CD4-positive, alpha-beta memory T cell (primary cell): ENCODE data around the gene UBE2I. TPM values are rescaled to one million over a fixed set of nuclear protein-coding genes. Genes with fewer than 3 reads are reported as not detected.
"Not testable (repeated sequence)": the region's sequence is repeated elsewhere in the genome, so short reads cannot be mapped to it uniquely, and the experiment has no call there.

Experiments used
- CTCF ChIA-PET: fragments of 350-600 bp; sonication (Branson Sonifier 250); formaldehyde crosslinking; loops from one replicate; lab custom pipeline; 2021; ENCODE audit warnings: inconsistent platforms; ENCODE audit not compliant: partially characterized antibody; lab: Charles Lee
- POLR2A ChIA-PET: fragments of 350-600 bp; sonication (Branson Sonifier 250); formaldehyde crosslinking; loops from one replicate; lab custom pipeline; 2021; ENCODE audit not compliant: partially characterized antibody; lab: Charles Lee
- DNase-seq, 5 donors: peaks; one replicate each; pipeline versions ENCODE4 v3.0.0 to v3.0.0-alpha.2; 2020 to 2022; ENCODE audit warnings: mixed read lengths in 1 of 5
- H3K27ac ChIP-seq: one replicate; pipeline ENCODE4 v1.7.0; 2013; ENCODE audit warnings: low read depth, low read length
- H3K27me3 ChIP-seq: 2 replicates; pipeline ENCODE4 v1.7.0; 2013; ENCODE audit warnings: mild to moderate bottlenecking, low read length, moderate library complexity; ENCODE audit not compliant: insufficient read depth
- H3K36me3 ChIP-seq: 2 replicates; pipeline ENCODE4 v1.7.0; 2013; ENCODE audit warnings: mild to moderate bottlenecking, low read length, moderate library complexity; ENCODE audit not compliant: insufficient read depth
- H3K4me1 ChIP-seq: 2 replicates; pipeline ENCODE4 v1.7.0; 2013; ENCODE audit warnings: mild to moderate bottlenecking, low read length, moderate library complexity; ENCODE audit not compliant: insufficient read depth
- H3K4me3 ChIP-seq, 2 donors: one replicate each; pipeline ENCODE4 v1.7.0; 2013; ENCODE audit warnings: low read length in 2 of 2, mild to moderate bottlenecking in 1 of 2
- H3K9me3 ChIP-seq, 2 donors: one replicate each; pipeline ENCODE4 v1.7.0; 2013; ENCODE audit warnings: low read length in 2 of 2, control low read depth in 1 of 2; ENCODE audit not compliant: control insufficient read depth in 1 of 2
- H3K27ac Mint-ChIP-seq, 7 donors: one replicate each; pipeline ENCODE4 v1.8.0; 2020 to 2021; ENCODE audit warnings: mixed read lengths in 7 of 7, mild to moderate bottlenecking in 6 of 7, inconsistent platforms in 3 of 7, moderate library complexity in 3 of 7
- H3K27me3 Mint-ChIP-seq, 2 donors: one replicate each; pipeline ENCODE4 v1.8.0; 2020 to 2021; ENCODE audit warnings: mixed read lengths in 2 of 2
- H3K36me3 Mint-ChIP-seq, 2 donors: one replicate each; pipeline ENCODE4 v1.8.0; 2020 to 2021; ENCODE audit warnings: mixed read lengths in 2 of 2, inconsistent platforms in 1 of 2, mild to moderate bottlenecking in 1 of 2
- H3K4me1 Mint-ChIP-seq, 4 donors: one replicate each; pipeline ENCODE4 v1.8.0; 2020 to 2021; ENCODE audit warnings: mixed read lengths in 4 of 4, mild to moderate bottlenecking in 1 of 4
- H3K4me3 Mint-ChIP-seq, 8 donors: one replicate each; pipeline ENCODE4 v1.8.0; 2020 to 2021; ENCODE audit warnings: mixed read lengths in 8 of 8, mild to moderate bottlenecking in 7 of 8, moderate library complexity in 6 of 8, inconsistent platforms in 3 of 8
- H3K9me3 Mint-ChIP-seq, 8 donors: one replicate each; pipeline ENCODE4 v1.8.0; 2020 to 2021; ENCODE audit warnings: mixed read lengths in 8 of 8, mild to moderate bottlenecking in 5 of 8, inconsistent platforms in 3 of 8, moderate library complexity in 1 of 8
- intact Hi-C: fragments of 100-400 bp; cut with micrococcal nuclease; formaldehyde crosslinking; loops from one replicate; pipeline ENCODE4 v1.15.1; 2023
- polyA plus RNA-seq, 2 donors: library from polyadenylated mRNA; unstranded; fragments of 300-500 nt; fragmentation: Illumina TruSeq; gene quantifications; one replicate each; pipeline ENCODE4 v1.2.3, GENCODE V29; 2021
- total RNA-seq, 2 experiments: library from RNA; stranded (reverse); gene quantifications; one replicate each; pipeline ENCODE4 v1.2.3, GENCODE V29; 2021

UBE2I gene
- total and polyA plus RNA-seq, 4 experiments from 2014 or later: 100 to 177 (median 138) TPM

DNA sequence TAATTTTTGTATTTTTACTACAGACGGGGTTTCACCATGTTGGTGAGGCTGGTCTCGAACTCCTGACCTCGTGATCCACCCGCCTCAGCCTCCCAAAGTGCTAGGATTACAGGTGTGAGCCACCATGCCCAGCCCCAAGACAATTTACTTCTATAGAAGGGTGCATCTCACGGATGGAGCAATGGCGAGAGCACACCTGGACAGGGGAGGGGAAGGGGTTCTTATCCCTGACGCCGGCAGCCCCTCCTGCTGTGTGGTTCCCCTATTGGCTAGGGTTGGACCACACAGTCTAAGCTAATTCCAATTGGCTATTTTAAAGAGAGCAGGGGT lies 12.8 kb upstream of the UBE2I start:
- H3K4me1 Mint-ChIP-seq, H3K27me3 ChIP-seq, H3K27ac Mint-ChIP-seq, H3K36me3 ChIP-seq, H3K4me3 ChIP-seq, H3K27ac ChIP-seq, H3K9me3 ChIP-seq, H3K36me3 Mint-ChIP-seq, intact Hi-C loops, H3K9me3 Mint-ChIP-seq, DNase-seq, H3K4me3 Mint-ChIP-seq: not testable (repeated sequence)
- peaks cover 11% of the 10 kb centered on the region for H3K4me1 ChIP-seq
- ChIA-PET POLR2A (interaction anchor here (1.2 kb wide), 1 partner anchor 12 kb away, joined by 3 read pairs; no protein-coding TSS in a partner anchor), CTCF (interaction anchor here (1.6 kb wide), 1 partner anchor 67 kb away, joined by 4 read pairs; no protein-coding TSS in a partner anchor)
- H3K27me3 Mint-ChIP-seq: peaks cover 20 to 21% of the 10 kb centered on the region in 2 donors

DNA sequence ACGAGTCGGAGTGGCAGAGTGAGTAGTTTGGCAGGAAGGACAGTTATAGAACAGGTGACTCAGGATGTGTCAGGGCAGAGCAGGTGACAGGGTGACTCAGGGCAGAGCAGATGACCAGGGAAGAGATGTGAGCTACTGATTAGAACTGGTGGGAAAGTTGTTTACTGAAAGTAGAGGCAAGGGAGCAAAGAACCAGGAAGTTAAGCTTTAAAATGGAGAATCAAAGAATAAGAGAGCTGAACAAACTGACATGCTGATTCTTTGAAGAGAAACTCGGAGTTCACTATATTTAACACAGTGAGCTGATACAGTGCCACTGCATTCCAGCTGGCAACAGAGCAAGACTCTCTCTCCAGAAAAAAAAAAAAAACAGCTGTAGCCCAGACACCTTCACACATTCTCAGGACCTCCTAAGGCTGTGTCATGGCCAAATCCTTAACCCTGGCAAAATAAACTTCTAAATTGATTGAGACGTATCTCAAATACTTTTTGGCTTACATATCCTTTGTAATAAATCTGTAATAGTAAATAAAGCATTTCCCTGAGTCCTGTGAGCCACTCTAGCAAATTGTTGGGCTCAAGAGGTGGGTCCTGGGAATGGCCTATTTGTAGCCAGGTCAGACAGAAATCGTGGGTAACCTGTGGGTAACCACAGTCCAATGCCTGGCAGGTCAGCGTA lies 12.3 kb upstream of the UBE2I start:
- H3K27ac Mint-ChIP-seq: no peak overlapping the region

DNA sequence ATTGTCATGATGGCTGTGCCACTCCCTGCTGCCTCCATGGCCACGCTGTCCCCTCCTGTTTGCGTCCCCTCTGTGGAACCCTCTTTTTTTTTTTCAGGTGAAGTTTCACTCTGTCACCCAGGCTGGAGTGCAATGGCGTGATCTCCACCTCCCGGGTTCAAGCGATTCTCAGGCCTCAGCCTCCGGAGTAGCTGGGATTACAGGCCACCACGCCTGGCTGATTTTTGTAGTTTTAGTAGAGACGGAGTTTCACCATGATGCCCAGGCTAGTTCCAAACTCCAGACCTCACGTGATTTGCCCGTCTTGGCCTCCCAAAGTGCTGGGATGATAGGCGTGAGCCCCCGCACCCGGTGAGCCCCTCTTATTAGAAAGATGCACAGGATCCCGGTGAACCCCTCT lies 11.0 kb upstream of the UBE2I start:
- no peaks in the 10 kb centered on the region for H3K36me3 ChIP-seq
- H3K27ac ChIP-seq: no peak overlapping the region
- no peaks in the 10 kb centered on the region for H3K27me3 ChIP-seq
- Mint-ChIP-seq H3K4me1 (peaks cover 0 to 10% (median 5%) of the 10 kb centered on the region in 4 donors), H3K27me3 (peaks cover 13 to 15% of the 10 kb centered on the region in 2 donors), H3K36me3 (no peaks in the 10 kb centered on the region), H3K9me3 (no peaks in the 10 kb centered on the region), H3K27ac (no peak overlapping the region), H3K4me3 (no peak overlapping the region)
- H3K9me3 ChIP-seq: no peaks in the 10 kb centered on the region
- no peak for DNase-seq
- POLR2A ChIA-PET: no interaction called here
- no peak overlapping the region for H3K4me3 ChIP-seq
- peaks cover 17% of the 10 kb centered on the region for H3K4me1 ChIP-seq
- CTCF ChIA-PET: no interaction called here
- intact Hi-C loops: no loop called here

More for the DNA sequence above, 12.3 kb upstream of the UBE2I start:
- Mint-ChIP-seq H3K4me3 (no peak overlapping the region), H3K27me3 (peaks cover 16 to 19% of the 10 kb centered on the region in 2 donors), H3K4me1 (peaks cover 0 to 7% (median 4%) of the 10 kb centered on the region in 4 donors), H3K36me3 (no peaks in the 10 kb centered on the region), H3K9me3 (no peaks in the 10 kb centered on the region)
- ChIA-PET CTCF (interaction anchor here (1.6 kb wide), 1 partner anchor 66 kb away, joined by 4 read pairs; no protein-coding TSS in a partner anchor), POLR2A (interaction anchor here (1.2 kb wide), 1 partner anchor 12 kb away, joined by 3 read pairs; no protein-coding TSS in a partner anchor)
- Histone ChIP-seq H3K36me3 (no peaks in the 10 kb centered on the region), H3K27me3 (peaks cover 3% of the 10 kb centered on the region), H3K9me3 (no peaks in the 10 kb centered on the region), H3K4me1 (peaks cover 11% of the 10 kb centered on the region), H3K4me3 (no peak overlapping the region), H3K27ac (no peak overlapping the region)
- intact Hi-C loops: no loop called here
- no peak for DNase-seq

DNA sequence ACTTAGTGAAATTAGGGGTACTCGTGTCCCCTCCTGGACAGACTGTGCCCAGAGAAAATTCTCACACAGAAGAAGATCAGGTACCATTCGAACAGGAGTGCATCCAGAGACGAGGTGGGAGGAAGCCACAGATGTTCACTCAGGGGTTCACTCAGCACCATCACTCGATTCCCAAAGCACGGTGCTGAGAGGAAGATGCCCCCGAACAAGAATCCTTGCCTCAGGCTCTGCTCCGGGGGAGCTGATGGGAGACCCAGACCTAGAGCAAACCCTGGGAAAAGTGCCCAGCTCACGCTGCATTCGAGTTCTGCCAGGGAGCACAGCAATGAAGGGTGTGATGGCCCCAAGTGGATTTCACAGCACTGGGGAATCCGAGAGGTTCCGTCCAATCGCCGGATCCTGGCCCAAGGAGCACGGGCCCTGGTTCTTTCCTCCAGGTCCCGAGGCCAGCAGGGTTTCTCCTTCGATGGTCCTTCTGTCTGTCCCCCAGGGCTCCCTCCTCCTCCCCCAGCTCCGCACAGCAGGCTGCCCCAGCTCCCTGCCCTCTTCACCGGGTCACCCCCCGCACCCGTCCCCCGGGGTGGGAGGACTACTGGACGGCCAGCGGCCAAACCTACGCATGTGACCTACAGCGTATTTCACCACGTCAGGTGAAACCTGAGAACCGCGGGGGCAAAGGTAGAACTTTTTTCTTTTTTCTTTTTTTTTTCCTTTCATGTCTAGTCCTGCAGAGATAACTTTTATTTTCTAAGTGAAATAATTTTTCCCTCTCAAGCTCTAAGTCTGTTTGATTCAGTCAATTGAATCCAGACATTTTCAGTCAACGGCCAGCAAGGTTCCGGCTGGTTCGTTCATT lies 10.2 kb upstream of the UBE2I start:
- Mint-ChIP-seq H3K36me3 (no peaks in the 10 kb centered on the region), H3K4me1 (peaks cover 2 to 18% (median 11%) of the 10 kb centered on the region in 4 donors), H3K27me3 (peaks cover 10 to 11% of the 10 kb centered on the region in 2 donors), H3K9me3 (no peaks in the 10 kb centered on the region), H3K4me3 (no peak overlapping the region), H3K27ac (no peak overlapping the region)
- intact Hi-C loops: no loop called here
- H3K27ac ChIP-seq: no peak overlapping the region
- H3K36me3 ChIP-seq: no peaks in the 10 kb centered on the region
- POLR2A ChIA-PET: no interaction called here
- no peak for DNase-seq
- CTCF ChIA-PET: interaction anchor here (0.9 to 1.4 kb wide), 5 partner anchors 8 to 114 kb away, joined by 3 read pairs; no protein-coding TSS in a partner anchor
- no peak overlapping the region for H3K4me3 ChIP-seq
- H3K27me3 ChIP-seq: no peaks in the 10 kb centered on the region
- no peaks in the 10 kb centered on the region for H3K9me3 ChIP-seq
- H3K4me1 ChIP-seq: peaks cover 26% of the 10 kb centered on the region

DNA sequence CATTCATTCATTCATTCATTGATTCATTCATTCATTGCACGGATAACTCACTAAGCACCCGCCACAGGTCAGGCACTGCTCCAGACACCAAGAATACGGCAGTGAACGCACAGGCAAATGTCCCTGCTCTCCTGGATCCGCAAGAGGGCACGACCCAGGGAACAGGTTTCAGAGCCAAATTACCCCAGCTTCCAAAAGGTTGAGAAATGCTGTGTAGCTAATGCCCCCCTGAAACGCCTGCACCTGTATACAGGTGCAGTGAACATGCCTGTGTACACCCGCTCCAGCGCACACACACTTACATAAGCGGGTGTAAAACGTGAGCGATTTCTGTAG lies 9.6 kb upstream of the UBE2I start:
- H3K4me1 ChIP-seq: peaks cover 26% of the 10 kb centered on the region
- H3K4me3 ChIP-seq: no peak overlapping the region
- ChIA-PET CTCF (interaction anchor here (0.9 to 1.4 kb wide), 5 partner anchors 9 to 113 kb away, joined by 3 read pairs; no protein-coding TSS in a partner anchor), POLR2A (interaction anchor here (0.8 kb wide), 1 partner anchor 9 kb away, joined by 3 read pairs; the partner anchor contains the start of gene UBE2I)
- no peak overlapping the region for H3K27ac Mint-ChIP-seq
- H3K4me1 Mint-ChIP-seq: peaks cover 4 to 24% (median 15%) of the 10 kb centered on the region in 4 donors
- no peaks in the 10 kb centered on the region for H3K36me3 Mint-ChIP-seq
- DNase-seq: no peak
- H3K27me3 Mint-ChIP-seq: peaks cover 8 to 10% of the 10 kb centered on the region in 2 donors
- H3K4me3 Mint-ChIP-seq: no peak overlapping the region
- H3K9me3 Mint-ChIP-seq: no peaks in the 10 kb centered on the region
- H3K36me3 ChIP-seq: no peaks in the 10 kb centered on the region
- H3K27me3 ChIP-seq: no peaks in the 10 kb centered on the region
- intact Hi-C loops: loop anchor here (2.0 to 10.0 kb wide), 4 partner anchors 43 to 625 kb away; no protein-coding TSS in a partner anchor
- no peaks in the 10 kb centered on the region for H3K9me3 ChIP-seq
- H3K27ac ChIP-seq: no peak overlapping the region

DNA sequence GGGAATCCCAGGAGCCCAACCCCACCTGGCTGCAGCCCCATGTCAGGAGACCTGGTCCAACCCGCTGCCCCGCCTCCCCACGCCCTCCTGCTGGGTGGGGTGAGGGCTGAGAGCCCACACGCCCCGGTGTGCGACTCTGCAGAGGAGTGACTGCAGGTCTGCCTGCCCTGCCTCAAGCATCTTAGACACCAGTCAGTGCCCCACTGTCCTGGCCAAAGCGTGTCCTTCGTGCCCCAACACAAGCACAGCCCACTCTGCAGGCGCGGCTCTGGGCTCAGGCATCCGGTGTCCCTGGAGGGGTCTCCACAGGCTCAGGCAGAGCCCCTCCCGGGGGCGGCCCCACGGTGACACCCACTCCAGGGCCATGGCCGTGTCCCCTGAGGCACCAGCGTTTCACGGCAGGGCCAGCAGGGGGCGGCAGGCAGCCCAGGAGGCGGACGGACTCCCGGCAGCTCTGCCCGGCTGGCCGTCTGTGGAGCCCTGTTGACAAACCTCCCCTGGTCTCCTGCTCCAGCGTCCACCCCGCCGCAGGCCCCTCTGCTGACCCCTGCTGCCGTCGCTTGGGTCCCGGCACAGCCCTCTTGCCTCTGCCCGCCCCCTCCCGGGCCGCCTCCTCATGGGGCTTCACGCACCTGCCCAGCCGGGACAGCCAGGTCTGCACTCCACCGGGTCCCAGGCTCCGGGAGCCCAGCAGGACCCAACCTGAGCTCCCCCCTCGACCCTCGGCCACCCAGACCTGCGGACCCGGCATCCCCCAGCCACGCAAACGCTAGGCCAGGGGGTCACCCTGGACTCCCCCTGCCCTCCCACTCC lies 8.6 kb upstream of the UBE2I start:
- no peaks in the 10 kb centered on the region for H3K36me3 Mint-ChIP-seq
- H3K4me1 Mint-ChIP-seq: peaks cover 4 to 25% (median 16%) of the 10 kb centered on the region in 4 donors
- CTCF ChIA-PET: interaction anchor here (1.2 to 1.5 kb wide), 2 partner anchors 42 to 52 kb away, joined by 3 to 5 read pairs; no protein-coding TSS in a partner anchor
- Histone ChIP-seq H3K27me3 (no peaks in the 10 kb centered on the region), H3K36me3 (no peaks in the 10 kb centered on the region), H3K27ac (no peak overlapping the region), H3K4me1 (peaks cover 26% of the 10 kb centered on the region), H3K9me3 (no peaks in the 10 kb centered on the region), H3K4me3 (no peak overlapping the region)
- peak; percentile 62 to 77 (median 69) for DNase-seq
- no peaks in the 10 kb centered on the region for H3K9me3 Mint-ChIP-seq
- no peak overlapping the region for H3K27ac Mint-ChIP-seq
- peaks cover 4 to 5% of the 10 kb centered on the region in 2 donors for H3K27me3 Mint-ChIP-seq
- intact Hi-C loops: loop anchor here (2.0 to 10.0 kb wide), 4 partner anchors 42 to 624 kb away; no protein-coding TSS in a partner anchor
- H3K4me3 Mint-ChIP-seq: no peak overlapping the region
- POLR2A ChIA-PET: interaction anchor here (0.8 kb wide), 1 partner anchor 8 kb away, joined by 3 read pairs; the partner anchor contains the start of gene UBE2I
